Ovary (tissue), 10 donors: Measurements from ENCODE around the gene PLA1A. TPM values are rescaled to one million over a fixed set of nuclear protein-coding genes. Genes with fewer than 3 reads are reported as not detected.
"Not testable (repeated sequence)": the region's sequence is repeated elsewhere in the genome, so short reads cannot be mapped to it uniquely, and the experiment has no call there.

Source experiments
- DNase-seq, 5 donors: peaks; one replicate each; pipeline ENCODE4 v3.0.0-alpha.2; 2019 to 2020
- H3K27ac ChIP-seq, 2 donors: fragments of 200-600 bp; one replicate each; pipeline versions ENCODE4 v1.5.1 to v1.8.0; 2019 to 2022
- H3K27me3 ChIP-seq: fragments of 200-600 bp; one replicate; pipeline ENCODE4 v1.8.0; 2022
- H3K36me3 ChIP-seq: fragments of 200-600 bp; sonication (generic); one replicate; pipeline ENCODE4 v1.5.1; 2019
- H3K4me1 ChIP-seq: one replicate; pipeline ENCODE4 v1.8.1; 2013; ENCODE audit warnings: mild to moderate bottlenecking, moderate library complexity; ENCODE audit not compliant: insufficient read depth
- H3K4me3 ChIP-seq: fragments of 200-600 bp; sonication (generic); one replicate; pipeline ENCODE4 v1.5.1; 2017
- H3K9me3 ChIP-seq, 2 donors: fragments of 200-600 bp in 1 of 2; sonication (generic) in 1 of 2; one replicate each; pipeline versions ENCODE4 v1.5.1 to v1.8.1; 2013 to 2019; ENCODE audit warnings: mild to moderate bottlenecking in 1 of 2, moderate library complexity in 1 of 2
- EP300 ChIP-seq: sonication (generic); formaldehyde crosslinking; IDR thresholded peaks from one replicate; pipeline ENCODE4 v1.6.1; 2017; ENCODE audit warnings: antibody characterized with exemption
- POLR2A ChIP-seq: fragments of 450-650 bp; IDR thresholded peaks from one replicate; pipeline ENCODE4 v1.6.1; 2017; ENCODE audit warnings: antibody characterized with exemption, mild to moderate bottlenecking, moderate library complexity
- WGBS, 3 donors: extraction: QIAGEN DNeasy Blood & Tissue Kit in 1 of 3; methylation state at CpG; one replicate each; pipeline versions ENCODE4 v1.1.5 to v1.1.7; 2013 to 2017; 5-methylcytosine and 5-hydroxymethylcytosine counted together
- intact Hi-C, 4 donors: fragments of 100-400 bp; cut with DNase I; formaldehyde crosslinking; loops; one replicate each; pipeline versions ENCODE4 v1.11.0 to v1.15.1; 2022 to 2023
- long read RNA-seq, 3 donors: library from polyadenylated mRNA in 2 of 3; unstranded in 2 of 3; transcript quantifications; one replicate each; pipeline ENCODE4 v2.0.0 and lab custom pipeline, GENCODE V29; 2021 to 2026
- polyA plus RNA-seq, 2 donors: library from polyadenylated mRNA; stranded (reverse); fragments of 200-250 nt in 1 of 2; fragments of 350-450 nt in 1 of 2; fragmentation: Illumina TruSeq in 1 of 2; extraction: RNeasy Lipid Tissue Mini Kit (QIAGEN cat#74804) in 1 of 2; gene quantifications; one replicate each; pipeline ENCODE4 v1.2.3, GENCODE V29; 2013 to 2014
- total RNA-seq, 7 donors: library from RNA; depleted of rRNA in 2 of 7; stranded (reverse); fragments of >200 nt in 2 of 7; fragmentation: NEBNext Ultra II Directional in 3 of 7; extraction: Animal tissue kit (Norgen Biotek cat#: 25700) in 3 of 7; gene quantifications; one replicate each; pipeline versions ENCODE4 v1.1.0 to v1.2.4, GENCODE V29; 2016 to 2023
- TF ChIP-seq, protein P1 (sequence below), 3 donors: fragments of 450-650 bp in 2 of 3; fragments of 200-600 bp in 1 of 3; IDR thresholded peaks; one replicate each; pipeline versions ENCODE4 v1.5.1 to v1.8.0; 2016 to 2022; ENCODE audit warnings: antibody characterized with exemption in 3 of 3, mild to moderate bottlenecking in 1 of 3
- donor health status: DM: no; HTN: no; CAD: no; lungs with moderate emphysema.
- donor health status: DM: no; HTN: no; CAD: no.
- donor health status: Bipolar disorder and iron deficiency.
- donor health status: DM: yes; HTN: yes; CAD: no.
- donor health status: DM: no; HTN: no; CAD: no.
- donor health status: DM: yes; HTN: yes; CAD: no.

The PLA1A gene, protein sequence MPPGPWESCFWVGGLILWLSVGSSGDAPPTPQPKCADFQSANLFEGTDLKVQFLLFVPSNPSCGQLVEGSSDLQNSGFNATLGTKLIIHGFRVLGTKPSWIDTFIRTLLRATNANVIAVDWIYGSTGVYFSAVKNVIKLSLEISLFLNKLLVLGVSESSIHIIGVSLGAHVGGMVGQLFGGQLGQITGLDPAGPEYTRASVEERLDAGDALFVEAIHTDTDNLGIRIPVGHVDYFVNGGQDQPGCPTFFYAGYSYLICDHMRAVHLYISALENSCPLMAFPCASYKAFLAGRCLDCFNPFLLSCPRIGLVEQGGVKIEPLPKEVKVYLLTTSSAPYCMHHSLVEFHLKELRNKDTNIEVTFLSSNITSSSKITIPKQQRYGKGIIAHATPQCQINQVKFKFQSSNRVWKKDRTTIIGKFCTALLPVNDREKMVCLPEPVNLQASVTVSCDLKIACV
- 1 to 10 TPM in 4 of 7 donors, under 1 TPM in 3; 0.53 to 9.9 (median 1.2) TPM for total RNA-seq
- 1 to 10 TPM; 2.2 to 3.9 TPM for polyA plus RNA-seq
- long read RNA-seq, donor 1, partial matches to known transcripts, result 1 of 1 reads
- long read RNA-seq, donor 1, other reads (novel, unspliced or antisense), result 0 of 1 reads
- long read RNA-seq, donor 2, result 0 reads
- long read RNA-seq, donor 3, result 0 reads

DNA sequence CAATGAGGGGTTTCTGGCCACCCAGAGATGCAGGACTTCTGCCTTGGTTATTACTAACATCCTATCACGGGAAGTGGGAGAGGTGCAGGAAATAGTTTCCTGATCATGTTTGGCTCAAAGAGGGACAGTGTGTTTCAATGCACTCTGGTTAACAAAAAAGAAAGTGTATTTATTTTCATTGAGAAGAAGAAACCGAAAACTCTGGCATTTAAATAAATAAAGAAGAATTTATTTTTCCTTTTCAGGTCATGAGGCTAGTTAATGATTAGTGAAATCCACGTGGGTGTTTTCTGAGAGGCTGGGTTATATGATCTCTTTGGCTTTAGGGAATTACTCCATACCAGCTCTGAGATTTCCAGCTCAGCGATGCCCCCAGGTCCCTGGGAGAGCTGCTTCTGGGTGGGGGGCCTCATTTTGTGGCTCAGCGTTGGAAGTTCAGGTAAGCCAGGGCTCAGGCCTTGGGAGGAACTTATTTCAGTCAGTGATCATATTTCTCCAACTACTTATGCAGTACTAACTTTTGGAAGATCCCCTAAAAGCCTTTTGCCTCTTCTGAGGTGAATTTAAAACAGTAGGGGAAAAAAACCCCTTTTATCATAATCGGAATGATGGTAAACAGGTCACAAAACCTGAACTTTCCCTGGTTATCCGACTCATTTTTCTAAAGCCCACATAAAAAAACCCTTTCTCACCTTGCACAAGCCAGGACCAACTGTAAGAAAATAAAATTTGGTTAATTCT lies at the start of gene PLA1A:
Gene PLA1A, plus strand, starts transcription at position 338 of the 741 bp plus-strand sequence. Its CDS starts 29 bp downstream, at position 367.
- Histone ChIP-seq H3K27me3 (no peaks in the 10 kb centered on the region), H3K4me3 (no peak within 1 kb of the TSS), H3K4me1 (peaks cover 3% of the 10 kb centered on the region), H3K27ac (no peak within 1 kb of the TSS), H3K9me3 (no peaks in the 10 kb centered on the region), H3K36me3 (no peaks in the 10 kb centered on the region)
- TF ChIP-seq POLR2A (no peak), EP300 (no peak)
- TF ChIP-seq, protein P1, sequence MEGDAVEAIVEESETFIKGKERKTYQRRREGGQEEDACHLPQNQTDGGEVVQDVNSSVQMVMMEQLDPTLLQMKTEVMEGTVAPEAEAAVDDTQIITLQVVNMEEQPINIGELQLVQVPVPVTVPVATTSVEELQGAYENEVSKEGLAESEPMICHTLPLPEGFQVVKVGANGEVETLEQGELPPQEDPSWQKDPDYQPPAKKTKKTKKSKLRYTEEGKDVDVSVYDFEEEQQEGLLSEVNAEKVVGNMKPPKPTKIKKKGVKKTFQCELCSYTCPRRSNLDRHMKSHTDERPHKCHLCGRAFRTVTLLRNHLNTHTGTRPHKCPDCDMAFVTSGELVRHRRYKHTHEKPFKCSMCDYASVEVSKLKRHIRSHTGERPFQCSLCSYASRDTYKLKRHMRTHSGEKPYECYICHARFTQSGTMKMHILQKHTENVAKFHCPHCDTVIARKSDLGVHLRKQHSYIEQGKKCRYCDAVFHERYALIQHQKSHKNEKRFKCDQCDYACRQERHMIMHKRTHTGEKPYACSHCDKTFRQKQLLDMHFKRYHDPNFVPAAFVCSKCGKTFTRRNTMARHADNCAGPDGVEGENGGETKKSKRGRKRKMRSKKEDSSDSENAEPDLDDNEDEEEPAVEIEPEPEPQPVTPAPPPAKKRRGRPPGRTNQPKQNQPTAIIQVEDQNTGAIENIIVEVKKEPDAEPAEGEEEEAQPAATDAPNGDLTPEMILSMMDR (IDR thresholded peaks at IDR 0.05), result no peak
- intact Hi-C loops, result no loop called here
- DNase-seq, result no peak
- WGBS, 3 donors, result 34 to 45% (median 37%) methylated on average over 7 of the region's 7 CpGs

DNA sequence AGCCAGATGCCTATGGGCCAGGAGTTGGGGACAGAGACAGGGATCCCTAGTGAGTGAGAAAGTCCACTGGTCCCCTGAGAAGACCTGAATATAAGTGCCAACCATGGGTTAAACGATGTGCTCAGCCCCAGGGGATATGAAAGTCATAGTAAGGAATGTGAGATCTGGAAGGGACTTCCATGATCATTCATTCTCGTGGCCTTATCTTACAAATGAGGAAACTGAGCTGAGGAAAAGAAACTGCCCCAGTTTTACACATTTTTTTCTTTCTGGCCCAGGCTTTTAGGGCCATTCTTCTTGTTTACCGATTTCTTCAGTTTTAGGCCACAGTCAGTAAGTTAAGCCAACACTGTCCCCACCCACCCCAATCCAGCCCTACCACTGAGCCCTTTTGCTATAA lies 49.3 kb upstream of the PLA1A start:
- WGBS, 3 donors, result 27 to 68% (median 56%) methylated on average over 3 of the region's 3 CpGs
- TF ChIP-seq EP300 (no peak), POLR2A (no peak)
- TF ChIP-seq, protein P1 (IDR thresholded peaks at IDR 0.05), result no peak
- Histone ChIP-seq H3K27ac (no peak overlapping the region), H3K36me3 (no peaks in the 10 kb centered on the region), H3K9me3 (no peaks in the 10 kb centered on the region), H3K4me1 (no peaks in the 10 kb centered on the region), H3K27me3 (no peaks in the 10 kb centered on the region), H3K4me3 (no peak overlapping the region)
- intact Hi-C loops, result no loop called here
- no peak for DNase-seq

DNA sequence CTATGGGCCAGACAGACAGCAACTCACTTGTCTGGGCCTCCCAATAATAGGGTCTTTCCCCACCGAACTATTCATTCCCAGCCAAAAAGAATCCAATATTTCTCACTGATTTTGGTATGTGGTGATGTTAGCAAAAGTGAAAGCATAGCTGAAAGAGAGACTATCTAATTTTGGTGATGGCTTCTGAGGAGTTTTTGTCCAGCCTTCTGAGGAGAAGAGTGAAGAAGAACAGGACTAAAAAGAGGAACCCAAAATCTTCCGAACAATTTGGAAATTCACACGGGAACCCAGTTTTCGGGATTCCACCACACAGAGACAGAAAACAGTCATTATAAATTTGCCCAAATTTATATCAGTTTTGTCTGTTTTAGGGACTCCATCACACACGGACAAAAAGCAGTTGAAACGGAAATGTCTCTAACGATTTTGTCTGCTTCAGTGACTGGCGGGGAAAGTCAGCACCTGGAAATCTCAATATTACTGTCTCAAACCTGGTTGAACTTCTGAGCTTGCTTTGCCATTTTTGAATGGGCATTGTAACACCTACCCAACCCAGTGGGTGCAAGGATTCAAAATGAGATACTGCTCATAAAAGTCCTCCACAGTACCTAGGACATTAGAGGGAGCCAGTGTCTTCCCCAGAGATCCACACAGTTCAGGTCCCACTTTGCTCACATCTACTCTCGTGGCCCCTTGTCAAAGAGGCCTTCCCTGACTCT lies 47.3 kb upstream of the PLA1A start:
- Histone ChIP-seq H3K27ac (no peak overlapping the region), H3K4me3 (no peak overlapping the region), H3K4me1 (no peaks in the 10 kb centered on the region), H3K36me3 (no peaks in the 10 kb centered on the region), H3K27me3 (no peaks in the 10 kb centered on the region), H3K9me3 (no peaks in the 10 kb centered on the region)
- TF ChIP-seq EP300 (no peak), POLR2A (no peak)
- TF ChIP-seq, protein P1 (IDR thresholded peaks at IDR 0.05), result no peak
- 93 to 94% (median 93%) methylated on average over 9 of the region's 9 CpGs for WGBS, 3 donors
- DNase-seq, result no peak
- intact Hi-C loops, result no loop called here

DNA sequence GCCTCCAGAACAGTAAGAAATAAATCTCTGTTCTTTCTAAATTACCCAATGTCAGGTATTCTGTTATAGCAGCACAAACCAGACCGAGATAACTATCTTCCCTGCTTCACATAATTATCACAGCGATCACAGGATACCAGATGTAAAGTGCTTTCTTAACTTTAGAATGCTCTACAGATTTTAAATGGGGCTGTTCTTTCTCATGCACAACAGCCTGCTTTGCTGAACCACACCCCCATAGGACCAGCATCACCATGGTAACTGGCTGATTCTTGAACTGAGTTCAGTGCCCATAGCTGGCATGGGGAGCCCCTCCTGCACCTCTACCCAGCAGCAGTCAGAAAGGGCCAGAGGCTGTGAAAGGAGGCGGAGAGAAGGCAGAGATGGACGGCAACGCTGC lies 46.1 kb upstream of the PLA1A start:
- Histone ChIP-seq H3K27ac (no peak overlapping the region), H3K27me3 (no peaks in the 10 kb centered on the region), H3K4me3 (no peak overlapping the region), H3K36me3 (no peaks in the 10 kb centered on the region), H3K9me3 (no peaks in the 10 kb centered on the region), H3K4me1 (no peaks in the 10 kb centered on the region)
- DNase-seq, result no peak
- intact Hi-C loops, result no loop called here
- 82 to 89% (median 88%) methylated on average over 5 of the region's 5 CpGs for WGBS, 3 donors
- TF ChIP-seq, protein P1 (IDR thresholded peaks at IDR 0.05), result no peak
- TF ChIP-seq POLR2A (no peak), EP300 (no peak)

DNA sequence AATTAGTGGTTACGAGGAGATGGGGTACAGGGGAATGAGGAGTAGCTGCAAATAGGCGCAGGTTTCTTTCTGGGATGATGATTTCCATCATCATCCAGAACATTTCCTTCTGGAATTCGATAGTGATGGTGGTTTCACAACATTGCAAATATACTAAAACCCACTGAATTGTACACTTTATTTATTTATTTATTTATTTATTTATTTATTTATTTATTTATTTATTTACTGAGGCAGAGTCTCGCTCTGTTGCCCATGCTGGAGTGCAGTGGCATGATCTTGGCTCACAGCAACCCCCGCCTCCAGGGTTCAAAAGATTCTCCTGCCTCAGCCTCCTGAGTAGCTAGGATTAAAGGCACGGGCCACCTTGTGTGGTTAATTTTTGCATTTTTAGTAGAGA lies 44.8 kb upstream of the PLA1A start:
- H3K4me1 ChIP-seq, H3K36me3 ChIP-seq, H3K27me3 ChIP-seq, H3K9me3 ChIP-seq, intact Hi-C loops, H3K27ac ChIP-seq, H3K4me3 ChIP-seq, DNase-seq: not testable (repeated sequence)
- 92 to 94% (median 93%) methylated on average over 6 of the region's 6 CpGs for WGBS, 3 donors
